ENCODE results near the gene RHOF. TPM values are rescaled to one million over a fixed set of nuclear protein-coding genes. Genes with fewer than 3 reads are reported as not detected.

RHOF gene
- total and polyA plus RNA-seq, 2 of the 13 experiments (the other 11 are each of a cell fraction or from before 2014, with no cell fraction given), result 14.6 to 32.2 TPM

- peak; percentile 81 for TF ChIP-seq PATZ1 (CRISPR knock-in tag; IDR thresholded peaks at IDR 0.05)
- TF ChIP-seq PHF8 (CRISPR knock-in tag; IDR thresholded peaks at IDR 0.05), result peak; percentile 28
- peak; percentile 73 for TF ChIP-seq TAF1 (CRISPR knock-in tag; IDR thresholded peaks at IDR 0.05)
- TF ChIP-seq LCORL (IDR thresholded peaks at IDR 0.05), result no peak
- TF ChIP-seq LCORL (CRISPR knock-in tag; IDR thresholded peaks at IDR 0.05), result peak; percentile 28; the same call in 1 of the 2 replicates
- peak; percentile 71 for TF ChIP-seq RBFOX2 (IDR thresholded peaks at IDR 0.05; ENCODE audit: low read depth, low read length)
- TF ChIP-seq HMGA1 (CRISPR knock-in tag; conservative IDR thresholded peaks at IDR 0.05), result no peak
- peak; percentile 47; the same call in 1 of the 2 replicates for TF ChIP-seq HNRNPL (IDR thresholded peaks at IDR 0.05; ENCODE audit: low read depth, low read length)
- TF ChIP-seq DRAP1 (CRISPR knock-in tag; IDR thresholded peaks at IDR 0.05), result peak; percentile 67
- TF ChIP-seq HMGXB4 (CRISPR knock-in tag; IDR thresholded peaks at IDR 0.05; ENCODE audit: borderline replicate concordance in 1 of 2, low read depth in 1 of 2), result peak in 1 of 2 experiments; percentile 23; a peak in 1 of 4 replicates
- 0 out of 2 replicates have a peak, but pooled peaks have one; percentile 11 for TF ChIP-seq RXRB (CRISPR knock-in tag; IDR thresholded peaks at IDR 0.05; ENCODE audit: borderline replicate concordance)
- TF ChIP-seq RAD21 (CRISPR knock-in tag; IDR thresholded peaks at IDR 0.05), result no peak
- TF ChIP-seq POLR2AphosphoS5 (IDR thresholded peaks at IDR 0.05; ENCODE audit: low read depth, low read length), result peak; percentile 34
- no peak for TF ChIP-seq ZNF282 (IDR thresholded peaks at IDR 0.05; ENCODE audit: partially characterized antibody)
- 0 out of 4 replicates have a peak, but pooled peaks of 1 of the 2 experiments have one; percentile 15 for TF ChIP-seq ATF4 (CRISPR knock-in tag; IDR thresholded peaks at IDR 0.05)
- TF ChIP-seq SRSF9 (IDR thresholded peaks at IDR 0.05; ENCODE audit: borderline replicate concordance, insufficient read depth, low read depth, low read length, poor library complexity, severe bottlenecking), result no peak
- TF ChIP-seq ZNF740 (CRISPR knock-in tag; IDR thresholded peaks at IDR 0.05), result peak; percentile 74; the same call in 1 of the 2 replicates
- TF ChIP-seq KMT2A (CRISPR knock-in tag; IDR thresholded peaks at IDR 0.05), result no peak
- peak; percentile 48 for TF ChIP-seq YY1 (IDR thresholded peaks at IDR 0.05; ENCODE audit: insufficient read depth, insufficient replicate concordance, low read depth, low read length)
- no peak; the same call in 1 of the 2 replicates for TF ChIP-seq MAZ (IDR thresholded peaks at IDR 0.05; ENCODE audit: borderline replicate concordance, low read depth, low read length)
- TF ChIP-seq MAZ (CRISPR knock-in tag; IDR thresholded peaks at IDR 0.05; ENCODE audit: low read depth), result peak; percentile 37; the same call in 1 of the 2 replicates
- TF ChIP-seq GABPB1 (CRISPR knock-in tag; IDR thresholded peaks at IDR 0.05), result peak; percentile 35; the same call in 1 of the 2 replicates
- peak; percentile 69; the same call in 1 of the 2 replicates for TF ChIP-seq ZNF746 (CRISPR knock-in tag; IDR thresholded peaks at IDR 0.05)
- TF ChIP-seq ELF3 (CRISPR knock-in tag; IDR thresholded peaks at IDR 0.05), result 0 out of 2 replicates have a peak, but pooled peaks have one; percentile 32
- TF ChIP-seq ZNF350 (CRISPR knock-in tag; IDR thresholded peaks at IDR 0.05; ENCODE audit: borderline replicate concordance, low read depth), result no peak
These were observed 11.1 kb upstream of the RHOF start (continued) for GRCh38 chr12:121804417-121805111.

Measured in HepG2 (cell line).